Stimulated activated CD8-positive, alpha-beta memory T cell treated with anti-CD3 and anti-CD28 coated beads, Interleukin-12 subunit alpha, Interleukin-12 subunit beta, amount 100 ng/mL, for 24 hours (primary cell): Measurements from ENCODE around the gene GPC6.

Experiments used
- DNase-seq: peaks from one replicate; pipeline ENCODE4 v3.0.0-alpha.2; 2020; ENCODE audit errors: extremely low read depth

GPC6 gene

GRCh38 chr13:93966267-93966936 is 739.8 kb downstream of the GPC6 start:
- no peak for DNase-seq

GRCh38 chr13:93967286-93967685 is 740.7 kb downstream of the GPC6 start:
- DNase-seq, result no peak

GRCh38 chr13:93975242-93975641 is 748.6 kb downstream of the GPC6 start:
- no peak for DNase-seq

- no peak for DNase-seq
These were observed 749.9 kb downstream of the GPC6 start for GRCh38 chr13:93976528-93976927.

GRCh38 chr13:93977986-93978385 is 751.4 kb downstream of the GPC6 start:
- no peak for DNase-seq

GRCh38 chr13:93981426-93981977 is 754.9 kb downstream of the GPC6 start:
- DNase-seq, result no peak

- DNase-seq, result no peak
These were observed 755.7 kb downstream of the GPC6 start for GRCh38 chr13:93982179-93982918.

GRCh38 chr13:93984052-93984451 is 757.4 kb downstream of the GPC6 start:
- DNase-seq, result no peak

GRCh38 chr13:93984876-93985275 is 758.3 kb downstream of the GPC6 start:
- no peak for DNase-seq

GRCh38 chr13:93987458-93987857 is 760.9 kb downstream of the GPC6 start:
- DNase-seq, result no peak

GRCh38 chr13:93991569-93991968 is 765.0 kb downstream of the GPC6 start:
- no peak for DNase-seq

GRCh38 chr13:93996481-93996880 is 769.9 kb downstream of the GPC6 start:
- no peak for DNase-seq

- DNase-seq, result no peak
These were observed 779.7 kb downstream of the GPC6 start for GRCh38 chr13:94006296-94006695.

- no peak for DNase-seq
These were observed 780.5 kb downstream of the GPC6 start for GRCh38 chr13:94007072-94007471.

GRCh38 chr13:94009701-94010100 is 783.1 kb downstream of the GPC6 start:
- DNase-seq, result no peak

GRCh38 chr13:94014461-94014860 is 787.9 kb downstream of the GPC6 start:
- DNase-seq, result no peak

GRCh38 chr13:94020426-94020825 is 793.8 kb downstream of the GPC6 start:
- no peak for DNase-seq

- no peak for DNase-seq
These were observed 794.2 kb downstream of the GPC6 start for GRCh38 chr13:94020833-94021232.

- DNase-seq, result no peak
These were observed 801.6 kb downstream of the GPC6 start for GRCh38 chr13:94028234-94028633.

- DNase-seq, result no peak
These were observed 802.0 kb downstream of the GPC6 start for GRCh38 chr13:94028650-94029049.

GRCh38 chr13:94030415-94031119 is 804.0 kb downstream of the GPC6 start:
- no peak for DNase-seq

GRCh38 chr13:94031609-94032008 is 805.0 kb downstream of the GPC6 start:
- no peak for DNase-seq

GRCh38 chr13:94033098-94033497 is 806.5 kb downstream of the GPC6 start:
- DNase-seq, result no peak
